GM19438 (cell line): ENCODE data around the gene OR8J3.
"Not testable (repeated sequence)": the region's sequence is repeated elsewhere in the genome, so short reads cannot be mapped to it uniquely, and the experiment has no call there.

Experiments
- ATAC-seq: cut with Tn5 transposase; IDR thresholded peaks from one replicate; pipeline ENCODE4 v1.9.1; 2021; ENCODE audit warnings: low read depth; ENCODE audit not compliant: unreplicated experiment

The OR8J3 gene, protein sequence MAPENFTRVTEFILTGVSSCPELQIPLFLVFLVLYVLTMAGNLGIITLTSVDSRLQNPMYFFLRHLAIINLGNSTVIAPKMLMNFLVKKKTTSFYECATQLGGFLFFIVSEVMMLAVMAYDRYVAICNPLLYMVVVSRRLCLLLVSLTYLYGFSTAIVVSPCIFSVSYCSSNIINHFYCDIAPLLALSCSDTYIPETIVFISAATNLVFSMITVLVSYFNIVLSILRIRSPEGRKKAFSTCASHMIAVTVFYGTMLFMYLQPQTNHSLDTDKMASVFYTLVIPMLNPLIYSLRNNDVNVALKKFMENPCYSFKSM

DNA sequence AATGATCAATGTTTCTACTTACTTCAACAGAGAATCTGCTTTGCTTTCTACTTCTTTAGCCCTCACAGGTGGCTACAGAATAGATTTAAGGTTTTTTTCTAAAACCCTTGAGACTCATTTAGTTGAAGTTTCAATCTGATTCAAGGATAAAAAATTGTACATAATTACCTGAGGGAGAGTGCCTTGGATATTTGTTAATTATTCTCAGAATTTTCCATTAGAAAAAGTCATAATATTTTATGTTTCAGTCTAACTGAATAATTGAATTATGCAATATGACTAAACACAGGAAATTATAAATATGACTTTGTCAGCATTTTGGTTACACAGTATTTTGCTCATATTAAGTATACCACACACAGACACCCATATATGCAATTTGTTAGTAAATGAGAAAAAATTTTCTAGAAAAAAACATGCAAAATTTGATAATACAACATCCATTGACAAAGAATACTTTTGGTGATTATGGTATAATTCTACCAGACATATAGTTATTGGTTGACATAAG is at the start of gene OR8J3:
Gene OR8J3, minus strand, starts transcription at position 51 of the 511 bp plus-strand sequence. CDS start 2,483 bp downstream, outside the sequence.
- ATAC-seq: no peak

DNA sequence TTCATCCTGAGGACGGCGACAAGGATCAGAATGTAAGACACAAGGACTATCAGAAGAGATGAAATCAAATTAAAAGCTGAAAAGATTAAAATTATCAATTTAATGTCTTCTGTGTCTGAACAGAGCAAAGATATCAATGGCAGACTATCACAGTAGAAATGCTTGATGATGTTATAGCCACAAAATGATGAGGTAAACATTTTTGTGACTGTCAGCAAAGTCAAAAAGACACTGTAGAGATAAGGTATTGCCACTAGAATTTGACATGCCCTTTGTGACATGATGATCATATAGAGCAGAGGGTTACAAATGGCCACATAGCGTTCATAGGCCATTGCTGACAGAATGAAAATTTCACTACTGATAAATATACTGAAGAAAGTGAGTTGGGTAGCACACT is 48.6 kb upstream of the OR8J3 start:
- no peak for ATAC-seq

DNA sequence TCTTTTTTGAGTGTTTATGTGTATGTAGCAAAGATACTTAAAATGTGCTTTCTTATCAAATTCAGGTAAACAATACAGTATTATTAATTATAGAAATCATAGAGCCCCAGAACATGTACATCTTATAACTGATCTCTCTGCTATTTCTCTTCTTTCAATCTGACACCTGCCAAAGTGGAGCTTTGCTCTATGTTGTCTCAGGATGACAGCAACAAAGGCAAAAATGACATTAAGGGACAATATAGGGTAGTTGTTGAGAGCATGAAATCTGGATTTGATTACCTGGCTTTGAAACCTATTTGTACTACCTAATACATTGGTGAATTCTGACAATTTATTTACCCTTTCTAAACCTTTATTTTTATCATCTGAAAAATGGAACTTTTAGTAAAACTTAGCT is 43.5 kb upstream of the OR8J3 start:
- no peak for ATAC-seq

GRCh38 chr11:56176318-56176717 is 36.3 kb upstream of the OR8J3 start, which contains the start of gene OR5J2:
OR5J2 (plus strand) TSS chr11:56176618; CDS start chr11:56176618, 0 bp downstream.
- no peak for ATAC-seq

GRCh38 chr11:56172256-56172830 is 32.3 kb upstream of the OR8J3 start:
- no peak for ATAC-seq

GRCh38 chr11:56163804-56164203 is 23.8 kb upstream of the OR8J3 start:
- ATAC-seq: no peak

GRCh38 chr11:56160217-56160616 is 20.2 kb upstream of the OR8J3 start, which contains the start of gene OR8K5:
OR8K5 (minus strand) TSS chr11:56160317; CDS start chr11:56160317, 0 bp downstream.
- ATAC-seq: no peak

DNA sequence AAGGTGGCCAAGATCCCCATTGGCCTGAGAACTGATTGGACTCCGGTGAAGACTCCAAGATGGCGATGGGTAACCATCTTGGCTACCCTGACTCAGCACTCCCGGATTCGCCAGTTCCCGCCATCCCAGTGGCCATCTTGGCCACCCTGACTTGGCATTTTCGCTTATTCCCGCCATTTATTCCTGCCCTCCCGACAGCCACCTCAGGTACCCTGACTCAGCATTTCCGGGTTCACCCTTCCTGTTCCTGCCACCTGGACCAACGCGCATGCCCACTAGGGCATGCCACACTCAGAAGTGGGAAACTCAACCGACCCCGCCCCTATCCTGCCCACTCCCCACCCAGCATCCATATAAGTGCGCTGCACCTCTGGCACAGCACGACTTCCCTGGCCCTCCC is 12.3 kb upstream of the OR8J3 start:
- ATAC-seq: no peak

DNA sequence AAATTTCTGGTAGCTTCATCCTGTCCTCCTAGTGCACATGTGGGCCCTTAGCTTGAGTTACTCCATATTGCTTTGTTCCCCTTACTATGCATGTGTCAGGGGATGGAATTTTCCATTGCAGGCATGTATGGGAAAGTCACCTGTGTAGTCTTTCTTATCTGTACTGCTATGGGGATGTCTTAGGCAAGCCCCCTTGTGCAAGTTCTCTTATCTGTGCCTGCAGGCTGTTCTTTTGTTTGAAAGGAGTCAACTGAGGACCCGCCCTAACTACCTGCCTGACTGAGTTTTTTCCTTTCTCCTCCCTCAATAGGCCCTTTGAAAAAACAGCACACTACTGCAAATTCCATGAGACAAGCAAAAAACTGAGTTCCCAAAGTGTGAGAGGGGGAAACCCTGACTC is 11.4 kb upstream of the OR8J3 start:
- ATAC-seq: no peak

DNA sequence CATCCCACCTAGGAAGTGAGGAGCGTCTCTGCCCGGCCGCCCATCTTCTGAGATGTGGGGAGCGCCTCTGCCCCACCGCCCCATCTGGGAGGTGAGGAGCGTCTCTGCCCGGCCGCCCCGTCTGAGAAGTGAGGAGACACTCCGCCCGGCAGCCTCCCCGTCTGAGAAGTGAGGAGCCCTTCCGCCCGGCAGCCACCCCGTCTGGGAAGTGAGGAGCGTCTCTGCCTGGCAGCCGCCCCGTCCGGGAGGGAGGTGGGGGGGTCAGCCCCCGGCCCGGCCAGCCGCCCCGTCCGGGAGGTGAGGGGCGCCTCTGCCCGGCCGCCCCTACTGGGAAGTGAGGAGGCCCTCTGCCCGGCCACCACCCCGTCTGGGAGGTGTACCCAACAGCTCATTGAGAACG is 3.7 kb upstream of the OR8J3 start:
- not testable (repeated sequence) for ATAC-seq

DNA sequence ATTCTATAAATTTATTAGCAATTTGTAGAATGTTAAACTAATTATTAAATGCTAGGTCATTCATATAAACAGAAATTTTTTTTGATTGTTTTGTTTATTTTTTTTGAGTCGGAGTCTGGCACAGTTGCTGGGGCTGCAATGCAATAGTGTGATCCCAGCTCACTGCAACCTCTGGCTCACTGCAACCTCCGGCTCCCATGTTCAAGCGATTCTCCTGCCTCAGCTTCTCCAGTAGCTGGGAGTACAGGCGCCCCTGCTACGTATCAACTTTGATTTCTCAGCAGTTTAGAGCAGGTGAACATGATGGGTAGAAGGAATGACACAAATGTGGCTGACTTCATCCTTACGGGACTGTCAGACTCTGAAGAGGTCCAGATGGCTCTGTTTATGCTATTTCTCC is 17.9 kb downstream of the OR8J3 start, which contains the start of gene OR8H3:
Gene OR8H3, plus strand, starts transcription at position 301 of the 400 bp plus-strand sequence. Its CDS starts 0 bp downstream, at position 301.
- ATAC-seq: no peak

- no peak for ATAC-seq
These were observed 36.7 kb downstream of the OR8J3 start, which contains the start of gene OR8H2 for GRCh38 chr11:56103210-56103737. OR8H2 (plus strand) TSS chr11:56103687; CDS start chr11:56105043, 1,356 bp downstream.

GRCh38 chr11:56093008-56093407 is 47.0 kb downstream of the OR8J3 start, which contains the start of gene OR8I2:
OR8I2 (plus strand) TSS chr11:56093308; CDS start chr11:56093308, 0 bp downstream.
- ATAC-seq: no peak

- no peak for ATAC-seq
These were observed 50.3 kb downstream of the OR8J3 start for GRCh38 chr11:56089697-56090096.
